Measurements from ENCODE around the gene ARFGEF2.
"Not testable (repeated sequence)": the region's sequence is repeated elsewhere in the genome, so short reads cannot be mapped to it uniquely, and the experiment has no call there.

ARFGEF2 gene

DNA sequence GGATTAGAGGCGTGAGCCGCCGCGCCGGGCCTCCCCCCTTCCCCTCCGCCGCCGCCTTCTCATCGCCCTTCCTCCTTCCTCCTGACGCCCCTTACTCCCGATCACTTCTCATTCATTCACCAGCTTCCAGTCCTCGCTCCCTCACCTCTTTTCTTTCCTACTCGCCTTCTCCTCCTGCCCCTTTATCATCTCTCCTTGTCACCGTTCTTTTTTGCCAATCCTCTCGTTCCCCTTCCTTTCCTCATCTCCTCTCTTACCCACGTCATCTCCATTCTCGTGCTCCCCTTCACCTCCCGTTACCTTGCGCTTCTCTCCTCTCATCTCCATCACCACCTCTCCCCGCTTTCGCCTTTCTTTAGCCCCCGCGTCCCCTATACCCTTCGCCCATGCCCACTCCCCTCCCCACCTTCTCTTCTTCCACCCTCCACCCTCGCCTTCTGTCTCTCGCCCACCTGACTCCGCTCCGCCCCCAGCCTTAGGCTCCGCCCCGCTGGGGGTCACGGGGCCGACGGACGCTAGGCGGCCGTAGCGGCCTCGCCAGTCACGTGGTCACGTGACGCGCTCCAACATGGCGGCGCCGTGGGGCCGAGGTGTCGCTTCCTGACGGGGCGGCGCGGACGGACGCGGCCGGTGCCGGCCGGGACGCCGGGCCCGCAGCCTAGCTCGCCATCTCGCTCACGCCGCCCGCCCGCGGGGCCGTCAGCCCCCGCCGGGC lies at the start of gene ARFGEF2:
Gene ARFGEF2, plus strand, starts transcription at position 544 of the 715 bp plus-strand sequence. CDS start 179 bp downstream, outside the sequence.
- DNase-seq (ENCODE audit: low spot score), result peak; percentile 98

DNA sequence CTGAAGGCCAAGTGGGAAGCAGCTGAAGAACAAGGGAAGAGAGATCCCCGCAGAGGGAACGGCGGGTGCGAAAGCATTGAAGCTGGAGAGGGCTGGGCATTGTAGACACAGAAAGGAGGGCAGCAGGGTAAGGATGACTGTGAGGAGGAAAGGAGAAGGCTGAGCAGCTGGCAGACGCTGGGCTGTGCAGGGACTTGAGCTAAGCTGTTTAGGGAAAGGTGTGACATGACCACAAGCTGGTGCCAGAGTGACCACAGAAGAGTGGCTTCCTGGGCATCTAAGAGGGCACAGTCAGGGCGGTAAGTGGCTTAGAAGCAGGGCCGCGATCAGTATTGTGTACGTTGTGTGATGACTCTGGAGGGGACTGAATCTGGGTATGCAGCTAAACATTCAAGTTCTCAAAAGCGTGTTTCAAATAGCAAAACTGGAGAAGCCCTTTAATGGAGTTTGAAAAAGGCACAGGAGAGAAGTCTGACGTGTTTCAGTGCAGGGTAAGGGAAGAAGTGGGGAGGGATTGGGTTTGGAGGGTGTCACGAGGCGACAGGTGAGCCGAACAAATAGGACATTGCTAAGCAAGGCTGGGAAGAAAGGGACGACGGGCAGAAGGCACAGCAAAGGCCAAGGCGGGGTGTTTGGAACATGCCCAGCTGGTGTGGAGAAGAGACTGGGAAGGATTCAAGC lies 46.1 kb upstream of the ARFGEF2 start:
- no peak for DNase-seq (ENCODE audit: low spot score)

DNA sequence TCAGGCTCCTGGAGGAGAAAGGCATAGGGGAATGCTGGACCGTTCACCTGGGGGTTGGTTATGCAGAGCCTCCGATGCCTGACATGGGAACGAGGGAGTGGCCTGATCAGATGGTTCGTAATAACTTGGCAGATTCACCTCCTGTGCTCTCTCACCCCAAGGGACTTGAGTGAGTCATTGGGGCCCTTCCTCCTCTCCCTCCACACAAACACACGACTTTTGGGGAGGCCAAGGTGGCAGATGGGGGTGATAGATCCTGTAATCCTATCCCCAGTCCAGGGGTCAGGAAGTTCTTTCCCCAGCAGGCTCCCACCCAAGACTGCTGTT lies 45.6 kb upstream of the ARFGEF2 start:
- no peak for DNase-seq (ENCODE audit: low spot score)

DNA sequence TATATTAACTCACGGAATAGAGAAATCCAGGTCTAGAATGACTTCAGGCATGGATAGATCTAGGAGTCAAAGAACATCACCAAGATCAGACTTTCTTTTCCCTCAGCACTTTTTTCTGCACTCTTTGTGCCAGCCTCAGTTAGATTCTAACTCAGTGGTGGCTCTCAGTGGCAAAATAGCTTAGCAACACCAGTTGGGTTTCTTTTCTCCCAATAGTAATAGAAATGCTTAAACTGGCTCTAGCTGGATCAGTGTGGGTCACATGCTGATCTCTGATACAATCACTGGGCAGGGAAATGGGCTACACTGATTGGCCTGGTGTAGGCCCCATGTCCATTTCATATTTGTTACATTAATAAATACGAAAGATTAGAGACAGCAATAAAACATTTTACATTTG lies 44.2 kb upstream of the ARFGEF2 start:
- DNase-seq (ENCODE audit: low spot score), result no peak

DNA sequence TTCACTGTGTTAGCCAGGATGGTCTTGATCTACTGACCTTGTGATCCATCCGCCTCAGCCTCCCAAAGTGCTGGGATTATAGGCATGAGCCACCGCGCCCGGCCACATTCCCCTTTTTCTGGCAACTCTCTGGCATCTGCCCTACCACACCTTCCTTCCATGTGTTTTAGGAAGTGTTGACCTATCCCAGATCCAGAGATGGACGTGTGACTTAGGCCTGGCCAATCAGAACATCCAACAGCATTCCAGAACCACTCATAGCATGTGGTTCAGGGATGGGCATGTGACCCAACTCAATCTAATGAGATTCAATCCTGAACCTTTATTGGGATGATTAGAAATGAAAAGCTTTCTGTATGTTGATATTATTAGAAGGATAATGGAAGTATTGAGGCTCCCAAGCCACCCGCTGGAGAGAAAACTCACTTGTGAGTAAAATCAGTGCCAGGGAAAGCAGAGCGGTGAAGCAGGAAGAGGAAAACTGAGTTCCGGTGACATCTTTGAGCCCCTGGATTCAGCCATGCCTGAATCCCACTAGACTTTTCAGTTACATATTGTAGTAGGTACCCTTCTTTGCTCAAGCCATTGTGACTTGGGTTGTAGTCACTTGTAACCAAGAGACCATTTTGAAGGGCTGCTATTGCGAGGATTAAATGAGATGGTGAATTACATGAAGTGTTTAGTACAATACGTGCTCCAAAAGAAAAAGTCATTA lies 42.8 kb upstream of the ARFGEF2 start:
- no peak for DNase-seq (ENCODE audit: low spot score)

DNA sequence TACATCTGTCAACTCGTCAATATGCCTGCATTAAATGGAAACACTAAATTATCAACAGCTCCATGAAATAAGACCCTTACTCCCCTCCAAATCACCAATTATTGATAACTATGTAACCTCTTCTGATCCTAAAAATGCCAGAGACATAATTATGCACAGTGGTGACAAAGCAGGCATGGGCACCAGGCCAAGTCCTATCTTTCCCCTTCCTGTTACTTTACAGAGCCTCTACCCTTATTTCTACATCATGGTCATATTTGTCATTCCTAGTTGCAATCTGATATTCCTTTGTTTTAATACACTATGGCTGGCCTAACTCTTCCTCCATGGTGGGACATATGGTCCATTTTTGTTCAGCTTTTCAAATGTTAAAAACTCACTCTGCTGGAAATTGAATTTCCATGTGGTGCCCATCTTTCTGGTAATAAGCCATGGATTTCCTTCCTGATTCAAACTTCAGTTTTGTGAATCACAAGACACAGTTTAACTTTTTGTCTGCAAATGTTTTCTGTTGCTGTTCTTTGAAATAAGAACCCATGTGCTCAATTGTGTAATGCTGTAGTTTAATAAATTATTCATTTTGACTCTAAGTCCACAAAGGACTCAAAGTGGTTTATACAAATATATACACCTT lies 41.8 kb upstream of the ARFGEF2 start:
- DNase-seq (ENCODE audit: low spot score), result no peak

DNA sequence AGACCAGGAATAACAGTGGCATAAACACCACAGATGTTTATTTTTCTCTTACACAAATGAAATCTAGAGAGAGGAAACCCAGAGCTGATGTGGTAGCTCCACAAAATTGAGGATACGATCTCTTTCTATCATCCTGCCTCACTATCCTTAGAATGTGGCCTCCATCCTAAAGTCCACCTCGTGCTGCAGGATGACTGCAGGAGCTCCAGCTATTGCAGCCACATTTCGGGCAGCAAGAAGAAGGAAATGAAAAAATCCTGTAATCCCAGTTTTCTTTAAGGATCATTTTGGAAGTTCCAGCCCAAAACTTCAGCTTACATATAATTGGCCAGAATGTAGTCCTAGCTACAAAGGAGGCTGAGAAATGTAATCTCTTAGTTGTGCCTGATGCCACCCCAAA lies 41.2 kb upstream of the ARFGEF2 start:
- no peak for DNase-seq (ENCODE audit: low spot score)

DNA sequence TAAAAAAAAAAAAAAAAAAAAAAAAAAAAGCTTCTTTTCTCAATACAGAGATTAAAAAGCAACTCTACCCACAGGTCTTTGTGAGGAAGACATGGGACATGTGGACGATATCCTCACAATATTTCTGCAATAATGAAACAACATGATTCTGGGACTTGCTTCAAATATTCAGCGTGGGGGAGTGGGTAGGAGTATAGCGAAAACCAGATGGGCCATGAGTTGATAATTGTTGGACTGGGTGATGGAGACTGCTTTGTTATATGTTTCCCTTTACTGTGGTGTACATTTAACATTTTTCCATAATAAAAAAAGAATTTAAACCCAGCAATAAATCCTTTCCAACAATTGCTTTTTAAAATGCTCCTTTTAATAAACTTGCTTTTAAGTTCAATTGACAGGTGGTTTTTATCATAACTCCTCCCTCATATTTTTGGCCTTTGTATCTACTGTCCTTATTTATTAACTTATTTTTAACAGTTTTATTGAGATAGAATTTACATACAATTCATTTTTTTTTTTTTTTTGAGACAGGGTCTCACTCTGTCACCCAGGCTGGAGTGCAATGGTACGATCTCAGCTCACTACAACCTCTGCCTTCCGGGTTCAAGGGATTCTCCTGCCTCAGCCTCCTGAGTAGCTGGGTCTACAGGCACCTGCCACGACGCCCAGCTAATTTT lies 40.4 kb upstream of the ARFGEF2 start:
- no peak for DNase-seq (ENCODE audit: low spot score)

DNA sequence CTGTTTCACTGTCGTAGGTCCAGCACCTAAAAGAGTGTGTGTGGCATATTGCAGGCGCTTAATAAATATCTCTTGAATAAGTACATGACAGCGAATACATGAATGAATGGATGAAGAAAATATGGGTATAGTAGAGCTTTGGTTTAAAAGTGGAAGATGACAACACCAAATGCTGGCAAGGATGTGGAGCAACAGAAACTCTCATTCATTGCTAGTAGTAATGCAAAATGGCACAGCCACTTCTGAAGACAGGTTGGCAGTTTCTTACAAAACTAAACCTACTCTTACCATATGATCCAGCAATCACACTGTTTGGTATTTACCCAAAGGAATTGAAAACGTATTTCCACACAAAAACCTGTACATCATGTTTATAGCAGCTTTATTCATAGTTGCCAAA lies 36.3 kb upstream of the ARFGEF2 start:
- DNase-seq (ENCODE audit: low spot score), result no peak

DNA sequence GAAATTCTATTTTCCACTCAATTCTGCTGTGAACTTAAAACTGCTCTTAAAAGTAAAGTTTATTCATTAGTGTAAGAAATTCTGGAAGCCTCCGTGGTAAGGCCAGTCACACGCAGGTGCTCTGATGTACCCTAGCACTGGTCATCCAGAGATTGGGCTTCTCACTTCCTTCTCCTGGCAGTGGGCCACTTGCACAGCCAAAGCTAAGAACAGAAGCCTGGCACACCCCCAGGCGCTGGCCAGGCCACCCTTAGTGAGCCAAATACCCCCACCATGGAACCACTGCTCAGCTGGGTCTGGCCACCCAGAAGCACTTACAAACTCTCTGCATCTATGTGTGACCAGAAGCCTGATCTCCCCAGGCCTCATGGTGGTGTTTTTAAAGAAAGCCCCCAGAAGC lies 35.3 kb upstream of the ARFGEF2 start:
- no peak for DNase-seq (ENCODE audit: low spot score)

DNA sequence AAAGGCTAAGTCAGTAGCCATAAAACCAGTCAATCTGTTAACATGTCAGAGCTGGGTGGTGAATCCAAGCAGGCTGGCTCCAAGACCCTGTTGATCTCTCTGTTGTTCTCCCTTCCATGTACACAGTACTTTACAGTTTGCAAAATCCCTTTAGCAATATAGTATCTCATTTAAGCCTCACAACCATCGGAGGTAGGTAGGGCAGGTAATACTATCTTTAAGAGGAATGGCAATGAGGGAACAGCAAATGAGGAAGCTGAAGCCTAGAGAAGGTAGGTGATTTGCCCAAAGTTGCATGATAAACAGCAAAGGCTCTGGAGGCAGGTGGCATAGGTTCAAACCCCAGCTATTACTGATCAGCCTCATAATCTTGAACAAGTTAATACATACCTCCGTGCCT lies 34.7 kb upstream of the ARFGEF2 start:
- no peak for DNase-seq (ENCODE audit: low spot score)

DNA sequence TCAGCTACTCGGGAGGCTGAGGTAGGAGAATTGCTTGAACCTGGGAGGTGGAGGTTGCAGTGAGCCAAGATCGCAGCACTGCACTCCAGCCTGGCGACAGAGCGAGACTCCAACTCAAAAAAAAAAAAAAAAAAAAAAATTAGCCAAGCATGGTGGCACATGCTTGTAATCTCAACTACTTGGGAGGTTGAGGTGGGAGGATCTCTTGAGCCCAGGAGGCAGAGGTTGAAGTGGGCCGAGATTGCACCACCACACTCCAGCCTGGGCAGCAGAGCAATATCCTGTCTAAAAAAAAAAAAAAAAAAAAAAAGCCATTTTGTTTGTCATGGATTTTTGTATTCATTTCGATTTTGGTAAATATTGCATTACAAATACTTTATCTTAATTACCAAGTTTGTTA lies 33.0 kb upstream of the ARFGEF2 start:
- DNase-seq (ENCODE audit: low spot score), result not testable (repeated sequence)

DNA sequence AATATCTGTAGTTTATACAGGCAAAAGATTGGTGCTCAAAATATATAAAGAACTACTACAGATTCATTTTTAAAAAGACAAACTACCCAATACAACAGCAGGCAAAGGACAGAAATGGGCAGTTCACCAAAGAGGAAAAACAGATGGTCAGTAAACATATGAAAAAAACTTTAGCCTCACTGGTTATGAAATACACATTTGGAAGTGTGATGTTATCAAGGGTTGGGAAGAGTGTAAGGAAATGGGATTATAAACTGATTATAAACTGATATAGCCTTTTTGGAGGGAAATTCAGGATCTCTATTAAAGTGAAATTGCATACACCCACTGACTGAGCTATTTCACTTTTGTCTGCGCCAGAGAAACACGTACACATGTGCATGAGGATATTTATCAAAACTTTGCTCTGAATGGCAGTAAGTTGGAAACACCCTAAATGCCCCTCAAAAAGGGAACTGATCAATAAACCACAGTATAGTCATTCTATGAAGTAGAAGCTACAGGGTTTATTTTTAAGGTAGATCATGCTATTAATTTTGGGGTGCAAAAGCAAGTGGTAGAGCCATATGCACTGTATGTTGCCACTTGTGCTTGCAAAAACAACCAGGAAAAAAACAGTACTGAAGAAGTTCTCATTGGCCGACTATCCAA lies 32.2 kb upstream of the ARFGEF2 start:
- DNase-seq (ENCODE audit: low spot score), result no peak

DNA sequence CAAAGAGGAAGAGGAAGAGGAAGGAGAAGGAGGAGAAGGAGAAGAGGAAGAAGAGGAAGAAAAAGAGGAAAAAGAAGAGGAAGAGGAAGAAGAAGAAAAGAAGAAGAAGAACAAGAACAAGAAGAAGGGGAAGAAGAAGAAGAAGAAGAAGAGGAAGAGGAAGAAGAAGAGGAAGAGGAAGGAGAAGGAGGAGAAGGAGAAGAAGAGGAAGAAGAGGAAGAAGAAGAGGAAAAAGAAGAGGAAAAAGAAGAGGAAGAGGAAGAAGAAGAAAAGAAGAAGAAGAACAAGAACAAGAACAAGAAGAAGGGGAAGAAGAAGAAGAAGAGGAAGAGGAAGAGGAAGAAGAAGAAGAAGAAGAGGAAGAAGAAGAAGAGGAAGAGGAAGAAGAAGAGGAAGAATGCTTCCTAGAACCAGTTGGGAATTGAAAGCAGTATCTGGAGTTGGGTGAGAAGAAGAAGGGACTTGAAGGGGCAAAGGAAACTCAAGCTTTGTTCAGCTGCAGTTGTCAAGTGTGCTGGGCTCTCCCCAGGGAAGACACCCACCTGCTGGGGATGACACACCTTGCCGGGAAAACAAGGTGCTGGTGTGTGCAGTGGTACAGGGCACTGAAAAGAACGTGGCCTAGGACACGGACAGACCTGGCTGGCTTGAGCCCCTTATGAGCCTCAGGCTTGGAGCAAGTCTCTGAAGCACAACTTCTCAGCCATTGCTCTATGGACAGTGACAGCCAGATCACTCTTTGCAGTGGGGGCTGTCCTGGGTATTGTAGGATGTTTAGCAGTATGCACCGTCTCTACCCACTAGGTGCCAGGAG lies 30.1 kb upstream of the ARFGEF2 start:
- DNase-seq (ENCODE audit: low spot score), result no peak

DNA sequence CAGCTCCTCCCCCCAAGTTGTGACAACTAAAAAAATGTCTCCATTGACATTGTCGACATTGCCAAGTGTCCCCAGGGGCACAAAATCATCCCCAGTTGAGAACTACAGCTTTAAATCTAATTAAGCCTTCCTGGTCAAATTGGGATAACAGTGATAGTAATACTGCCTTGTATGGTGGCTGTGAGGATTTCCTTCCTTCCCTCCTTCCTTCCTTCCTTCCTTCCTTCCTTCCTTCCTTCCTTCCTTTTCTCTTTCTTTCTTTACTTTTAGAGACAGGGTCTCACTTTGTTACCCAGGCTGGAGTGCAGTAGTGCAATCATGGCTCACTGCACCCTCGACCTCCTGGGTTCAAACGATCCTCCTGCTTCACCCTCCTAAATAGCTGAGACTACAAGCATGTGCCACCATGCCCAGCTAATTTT lies 29.5 kb upstream of the ARFGEF2 start:
- DNase-seq (ENCODE audit: low spot score), result no peak

DNA sequence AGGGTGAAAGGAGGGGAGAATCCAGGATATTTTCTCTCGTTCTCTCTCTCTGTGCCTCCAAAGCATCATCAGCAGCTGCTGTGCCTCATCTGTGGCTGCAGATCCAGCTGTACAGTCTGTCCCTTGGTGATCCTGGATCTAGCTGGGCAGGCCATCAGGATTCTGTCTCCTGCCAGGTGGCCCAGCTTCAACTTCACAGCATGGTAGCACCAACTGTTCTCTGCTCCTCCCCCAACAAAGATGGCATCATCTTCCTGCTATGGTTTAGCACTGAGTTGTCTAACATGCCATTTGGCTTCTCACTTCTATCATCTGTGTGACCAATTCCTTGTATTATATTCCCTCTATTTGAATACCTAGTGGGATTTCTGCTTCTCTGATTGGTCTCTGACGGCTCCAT lies 28.6 kb upstream of the ARFGEF2 start:
- no peak for DNase-seq (ENCODE audit: low spot score)

DNA sequence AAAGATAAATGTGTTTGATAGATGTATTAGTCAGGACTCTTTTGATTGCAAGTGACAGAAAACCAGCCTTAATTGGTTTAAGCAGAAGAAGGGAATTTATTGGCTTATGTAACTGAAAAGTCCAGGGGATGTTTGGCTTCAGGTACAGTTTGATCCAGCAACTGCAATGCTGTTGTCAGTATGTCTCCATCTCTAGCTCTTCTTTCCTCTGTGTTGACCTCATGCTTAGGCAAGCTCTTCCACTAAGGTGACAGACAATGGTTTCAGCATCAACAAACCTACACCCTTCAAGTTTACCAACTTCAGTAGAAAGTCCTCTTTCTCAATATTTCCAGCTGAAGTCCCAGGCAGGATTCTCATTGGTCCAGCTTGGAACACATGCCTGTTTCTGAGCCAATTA lies 28.1 kb upstream of the ARFGEF2 start:
- DNase-seq (ENCODE audit: low spot score), result no peak

DNA sequence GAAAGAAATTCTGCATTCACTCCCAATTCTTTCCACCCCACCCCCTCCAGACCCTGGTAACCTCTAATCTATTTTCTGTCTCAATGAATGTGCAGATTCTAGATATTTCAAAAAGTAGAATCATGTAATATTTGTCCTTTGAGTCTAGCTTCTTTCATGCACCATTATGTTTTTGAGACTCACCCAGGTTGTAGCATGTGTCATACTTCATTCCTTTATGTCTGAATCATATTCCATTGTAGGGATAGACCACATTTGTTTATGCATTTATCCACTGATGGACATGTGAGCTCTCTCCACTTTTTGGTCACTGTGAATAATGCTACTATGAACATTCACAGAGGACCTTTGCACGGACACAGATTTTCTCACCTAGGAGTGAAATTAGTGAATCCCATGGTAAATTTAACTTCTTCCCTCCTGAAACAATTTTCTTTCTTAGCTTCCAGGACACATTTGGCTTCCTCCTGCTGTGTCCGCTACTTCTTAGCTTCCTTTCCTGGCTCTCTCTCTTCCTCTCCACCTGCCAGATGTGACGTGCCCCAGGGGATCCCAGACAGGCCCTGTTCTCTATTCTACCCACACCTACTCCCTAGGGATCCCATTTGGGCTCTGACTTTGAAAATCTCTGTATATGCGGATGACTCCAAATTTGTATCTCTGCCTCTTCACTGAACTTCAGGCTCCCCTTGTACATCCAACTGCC lies 24.1 kb upstream of the ARFGEF2 start:
- no peak for DNase-seq (ENCODE audit: low spot score)

DNA sequence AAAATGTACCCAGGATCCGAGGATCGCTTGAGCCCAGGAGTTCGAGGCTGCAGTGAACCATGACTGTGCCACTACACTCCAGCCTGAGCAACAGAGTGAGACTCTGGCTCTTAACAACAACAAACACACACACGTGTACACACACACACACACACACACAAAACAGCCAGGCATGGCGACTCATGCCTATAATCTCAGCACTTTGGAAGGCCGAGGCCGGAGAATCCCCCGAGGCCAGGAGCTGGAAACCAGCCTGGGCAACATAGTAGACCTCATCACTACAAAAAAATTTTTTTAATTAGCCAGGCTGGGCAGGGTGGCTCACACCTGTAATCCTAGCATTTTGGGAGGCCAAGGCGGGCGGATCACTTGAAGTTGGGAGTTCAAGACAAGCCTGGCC lies 23.3 kb upstream of the ARFGEF2 start:
- no peak for DNase-seq (ENCODE audit: low spot score)

DNA sequence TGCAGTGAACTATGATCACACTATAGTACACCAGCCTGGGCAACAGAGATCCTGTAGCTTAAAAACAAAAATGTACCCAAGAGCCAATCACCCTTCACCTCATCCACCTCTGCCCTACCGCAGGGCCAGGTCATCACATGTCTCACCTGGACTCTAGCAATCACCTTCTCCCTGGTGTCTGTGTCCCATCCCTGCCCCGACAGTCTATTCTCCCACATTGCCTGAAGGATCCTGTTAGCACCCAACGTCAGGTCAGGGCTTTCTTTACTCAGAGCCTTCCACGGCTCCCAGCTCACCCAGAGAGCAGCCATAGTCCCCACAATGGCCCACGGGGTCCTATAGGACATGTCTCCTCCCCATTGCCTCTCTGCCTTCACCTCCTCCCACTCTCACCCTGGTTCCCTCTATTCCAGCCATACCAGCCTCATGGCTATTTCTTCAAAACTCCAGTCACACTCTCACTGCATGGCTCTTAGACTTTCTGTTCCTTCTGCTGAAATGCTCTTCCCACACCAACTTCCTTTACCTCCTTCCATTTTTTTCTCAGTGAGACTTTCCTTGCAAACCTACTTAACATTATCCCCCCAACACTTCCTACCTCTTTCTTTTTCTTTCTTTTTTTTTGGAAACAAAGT lies 22.5 kb upstream of the ARFGEF2 start:
- no peak for DNase-seq (ENCODE audit: low spot score)
